ENCODE results near the gene BAG5.
A peak's percentile ranks its signal among the peaks of the same experiment; 100 is the strongest.

BAG5 gene

DNA sequence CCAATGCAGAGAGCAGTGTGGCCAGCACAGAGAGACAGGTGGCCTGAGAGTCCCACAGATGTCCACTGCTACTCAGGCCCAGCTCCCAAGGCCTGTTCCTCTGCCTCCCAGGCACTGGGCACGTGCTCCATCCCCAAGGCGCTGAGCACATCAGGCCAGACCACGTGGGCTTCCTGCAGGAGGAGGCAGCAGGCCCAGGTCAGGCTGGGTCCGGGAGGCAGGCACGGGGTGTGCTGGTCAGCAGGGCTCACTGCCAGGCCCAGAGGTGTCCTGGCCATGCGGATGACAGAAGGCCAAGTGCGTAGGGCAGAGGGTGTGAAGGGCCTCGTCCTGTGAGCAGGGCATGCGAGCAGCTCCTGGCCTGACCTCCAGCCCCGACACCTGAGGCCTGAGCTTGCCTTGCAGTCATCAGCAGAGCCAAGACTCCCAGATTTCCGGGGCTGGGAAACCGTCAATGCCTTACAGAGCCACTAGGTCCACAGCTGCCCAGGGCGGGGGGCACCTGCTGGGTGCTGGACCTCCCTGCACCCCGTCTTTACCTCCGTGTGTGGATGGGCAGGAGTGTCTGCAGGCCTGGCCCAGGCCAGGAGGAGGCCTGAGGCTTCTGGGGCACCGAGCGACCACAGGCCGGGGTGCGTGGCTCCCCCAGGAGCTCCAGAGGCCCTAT lies 18.6 kb downstream of the BAG5 start:
- peaks cover 39 to 64% of the 10 kb centered on the region in 2 donors for H3K4me1 ChIP-seq (ENCODE audit: control insufficient read depth in 2 of 2, insufficient read depth in 1 of 2, low read depth in 1 of 2, low read length in 2 of 2)
- no peaks in the 10 kb centered on the region for H3K27me3 ChIP-seq (ENCODE audit: control insufficient read depth in 3 of 3, insufficient read depth in 3 of 3, low read depth in 1 of 3, low read length in 3 of 3)
- no CpG with 5 or more reads among the region's 19 CpGs for WGBS, 2 donors (ENCODE audit: extremely low coverage in 2 of 2, insufficient read length in 2 of 2, insufficient replicate concordance in 1 of 2)
- H3K79me1 ChIP-seq (ENCODE audit: low read depth, low read length): peaks cover 10% of the 10 kb centered on the region
- H3K27ac ChIP-seq (replicated peaks; ENCODE audit: low read length): no peak overlapping the region
- peak overlapping the region; percentile 99 for H2BK120ac ChIP-seq (ENCODE audit: low read depth, low read length)
- peak overlapping the region; percentile 29 for H4K8ac ChIP-seq (ENCODE audit: low read depth, low read length)
- H2AFZ ChIP-seq (ENCODE audit: low read length): peak overlapping the region; percentile 43
- peak overlapping the region; percentile 97 for H3K14ac ChIP-seq (ENCODE audit: low read length)
- no peaks in the 10 kb centered on the region for H3K36me3 ChIP-seq (replicated peaks in 1 of 2; ENCODE audit: control insufficient read depth in 2 of 2, insufficient read depth in 2 of 2, low read length in 2 of 2)
- peak overlapping the region; percentile 98 for H2BK5ac ChIP-seq (ENCODE audit: low read length)
- H4K91ac ChIP-seq (ENCODE audit: low read depth, low read length, poor library complexity): peak overlapping the region; percentile 95
- H3K18ac ChIP-seq (ENCODE audit: low read length): peak overlapping the region; percentile 93
- H3K23ac ChIP-seq (ENCODE audit: low read depth, low read length, poor library complexity): peak overlapping the region; percentile 70
- H3K4me2 ChIP-seq (ENCODE audit: insufficient read depth, low read length, poor library complexity, severe bottlenecking): no peak overlapping the region
- no peaks in the 10 kb centered on the region for H3K9me3 ChIP-seq (replicated peaks in 1 of 2; ENCODE audit: control insufficient read depth in 2 of 2, insufficient read depth in 1 of 2, low read depth in 1 of 2, low read length in 2 of 2)
- DNase-seq (ENCODE audit: low spot score): no peak
- no peak overlapping the region for H3K4me3 ChIP-seq (ENCODE audit: low read length in 2 of 2)
- H2BK12ac ChIP-seq (ENCODE audit: low read length): peak overlapping the region; percentile 99
- H2BK15ac ChIP-seq (ENCODE audit: low read length): peak overlapping the region; percentile 70
- peak overlapping the region; percentile 99 for H2AK5ac ChIP-seq (ENCODE audit: low read depth, low read length)
- peak overlapping the region; percentile 80 for H3K9ac ChIP-seq (ENCODE audit: low read depth, low read length, poor library complexity)
- peak overlapping the region; percentile 100 for H3K4ac ChIP-seq (ENCODE audit: low read length)

DNA sequence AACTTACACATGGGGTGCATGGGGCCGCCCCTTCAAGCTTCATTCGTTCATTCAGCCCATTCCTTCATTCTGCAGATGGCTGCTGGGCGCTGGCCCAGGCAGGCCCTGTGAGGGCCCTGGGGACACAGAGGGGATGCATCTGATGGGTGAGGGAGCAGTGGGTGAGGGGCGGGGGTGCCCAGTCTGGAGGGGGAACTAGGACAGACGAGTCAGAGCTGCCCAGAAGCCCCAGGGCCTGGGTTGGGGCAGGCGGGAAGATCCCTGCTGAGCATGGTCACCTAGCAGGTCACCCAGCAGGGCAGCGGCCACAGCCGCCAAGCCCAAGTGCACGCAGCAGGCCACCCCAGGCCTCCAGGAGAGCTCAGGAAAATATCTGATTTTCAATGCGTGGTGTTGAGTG lies 19.3 kb downstream of the BAG5 start:
- Histone ChIP-seq H3K18ac (ENCODE audit: low read length) (peak overlapping the region; percentile 93), H3K4me1 (ENCODE audit: control insufficient read depth in 2 of 2, insufficient read depth in 1 of 2, low read depth in 1 of 2, low read length in 2 of 2) (peaks cover 39 to 66% of the 10 kb centered on the region in 2 donors), H2AK5ac (ENCODE audit: low read depth, low read length) (peak overlapping the region; percentile 99), H3K79me1 (ENCODE audit: low read depth, low read length) (peaks cover 10% of the 10 kb centered on the region), H3K23ac (ENCODE audit: low read depth, low read length, poor library complexity) (no peak overlapping the region), H4K91ac (ENCODE audit: low read depth, low read length, poor library complexity) (peak overlapping the region; percentile 95), H3K14ac (ENCODE audit: low read length) (peak overlapping the region; percentile 97), H2BK120ac (ENCODE audit: low read depth, low read length) (peak overlapping the region; percentile 99), H2BK5ac (ENCODE audit: low read length) (peak overlapping the region; percentile 98), H2BK12ac (ENCODE audit: low read length) (peak overlapping the region; percentile 99), H3K4ac (ENCODE audit: low read length) (peak overlapping the region; percentile 100), H3K27me3 (ENCODE audit: control insufficient read depth in 3 of 3, insufficient read depth in 3 of 3, low read depth in 1 of 3, low read length in 3 of 3) (no peaks in the 10 kb centered on the region), H3K4me3 (ENCODE audit: low read length in 2 of 2) (no peak overlapping the region), H3K27ac (replicated peaks; ENCODE audit: low read length) (peak overlapping the region; percentile 80), H2AFZ (ENCODE audit: low read length) (no peak overlapping the region), H3K36me3 (replicated peaks in 1 of 2; ENCODE audit: control insufficient read depth in 2 of 2, insufficient read depth in 2 of 2, low read length in 2 of 2) (no peaks in the 10 kb centered on the region), H3K9ac (ENCODE audit: low read depth, low read length, poor library complexity) (peak overlapping the region; percentile 71), H4K8ac (ENCODE audit: low read depth, low read length) (no peak overlapping the region), H3K9me3 (replicated peaks in 1 of 2; ENCODE audit: control insufficient read depth in 2 of 2, insufficient read depth in 1 of 2, low read depth in 1 of 2, low read length in 2 of 2) (no peaks in the 10 kb centered on the region), H3K4me2 (ENCODE audit: insufficient read depth, low read length, poor library complexity, severe bottlenecking) (peak overlapping the region; percentile 43), H2BK15ac (ENCODE audit: low read length) (peak overlapping the region; percentile 70)
- no peak for DNase-seq (ENCODE audit: low spot score)
- WGBS, 2 donors (ENCODE audit: extremely low coverage in 2 of 2, insufficient read length in 2 of 2, insufficient replicate concordance in 1 of 2): no CpG with 5 or more reads among the region's 10 CpGs

DNA sequence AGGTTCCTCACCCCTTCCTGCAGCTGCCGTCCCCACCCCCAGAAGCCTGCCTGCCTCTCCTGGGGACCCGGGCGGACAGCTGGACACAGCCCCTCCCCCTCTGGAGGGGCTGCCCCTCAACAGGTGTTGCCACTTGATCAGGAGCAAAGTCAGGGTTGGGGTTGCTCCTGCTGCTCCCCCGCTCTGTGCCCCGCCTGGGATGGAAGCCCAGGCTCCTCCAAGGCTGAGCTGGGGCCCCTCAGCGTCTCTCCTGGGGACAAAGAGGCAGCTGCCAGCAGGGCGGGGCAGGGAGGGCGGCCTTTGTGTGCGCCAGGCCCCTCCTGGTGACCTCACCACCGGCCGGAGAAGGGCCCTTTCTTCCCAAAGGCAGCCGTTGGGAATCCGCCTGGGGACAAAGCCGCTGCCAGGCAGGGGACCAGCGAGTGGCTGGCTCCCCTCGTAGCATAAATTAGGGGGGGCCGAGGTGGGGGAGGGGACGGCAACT lies 19.8 kb downstream of the BAG5 start:
- H3K79me1 ChIP-seq (ENCODE audit: low read depth, low read length): peaks cover 10% of the 10 kb centered on the region
- peak overlapping the region; percentile 99 for H2AK5ac ChIP-seq (ENCODE audit: low read depth, low read length)
- peak overlapping the region; percentile 98 for H2BK15ac ChIP-seq (ENCODE audit: low read length)
- H3K9ac ChIP-seq (ENCODE audit: low read depth, low read length, poor library complexity): peak overlapping the region; percentile 85
- H3K14ac ChIP-seq (ENCODE audit: low read length): peak overlapping the region; percentile 100
- peak overlapping the region; percentile 100 for H3K18ac ChIP-seq (ENCODE audit: low read length)
- no CpG with 5 or more reads among the region's 18 CpGs for WGBS, 2 donors (ENCODE audit: extremely low coverage in 2 of 2, insufficient read length in 2 of 2, insufficient replicate concordance in 1 of 2)
- peak overlapping the region; percentile 97 for H2BK120ac ChIP-seq (ENCODE audit: low read depth, low read length)
- H3K23ac ChIP-seq (ENCODE audit: low read depth, low read length, poor library complexity): no peak overlapping the region
- peak overlapping the region; percentile 99 for H3K4ac ChIP-seq (ENCODE audit: low read length)
- peak overlapping the region; percentile 100 for H2BK12ac ChIP-seq (ENCODE audit: low read length)
- H3K4me1 ChIP-seq (ENCODE audit: control insufficient read depth in 2 of 2, insufficient read depth in 1 of 2, low read depth in 1 of 2, low read length in 2 of 2): peaks cover 39 to 66% of the 10 kb centered on the region in 2 donors
- H4K91ac ChIP-seq (ENCODE audit: low read depth, low read length, poor library complexity): peak overlapping the region; percentile 99
- peak overlapping the region; percentile 25 for H2AFZ ChIP-seq (ENCODE audit: low read length)
- H3K4me2 ChIP-seq (ENCODE audit: insufficient read depth, low read length, poor library complexity, severe bottlenecking): peak overlapping the region; percentile 73
- H4K8ac ChIP-seq (ENCODE audit: low read depth, low read length): peak overlapping the region; percentile 43
- peak overlapping the region; percentile 98 for H2BK5ac ChIP-seq (ENCODE audit: low read length)
- H3K4me3 ChIP-seq (ENCODE audit: low read length in 2 of 2): peak overlapping the region in 1 of 2 donors; percentile 0
- H3K27me3 ChIP-seq (ENCODE audit: control insufficient read depth in 3 of 3, insufficient read depth in 3 of 3, low read depth in 1 of 3, low read length in 3 of 3): no peaks in the 10 kb centered on the region
- peak overlapping the region; percentile 82 for H3K27ac ChIP-seq (replicated peaks; ENCODE audit: low read length)
- peaks cover 0 to under 1% of the 10 kb centered on the region in 2 donors for H3K9me3 ChIP-seq (replicated peaks in 1 of 2; ENCODE audit: control insufficient read depth in 2 of 2, insufficient read depth in 1 of 2, low read depth in 1 of 2, low read length in 2 of 2)
- peak; percentile 91 for DNase-seq (ENCODE audit: low spot score)
- no peaks in the 10 kb centered on the region for H3K36me3 ChIP-seq (replicated peaks in 1 of 2; ENCODE audit: control insufficient read depth in 2 of 2, insufficient read depth in 2 of 2, low read length in 2 of 2)

All from neuronal stem cell (in vitro differentiated cells).